ENCODE results near the gene BRD1.

DNA sequence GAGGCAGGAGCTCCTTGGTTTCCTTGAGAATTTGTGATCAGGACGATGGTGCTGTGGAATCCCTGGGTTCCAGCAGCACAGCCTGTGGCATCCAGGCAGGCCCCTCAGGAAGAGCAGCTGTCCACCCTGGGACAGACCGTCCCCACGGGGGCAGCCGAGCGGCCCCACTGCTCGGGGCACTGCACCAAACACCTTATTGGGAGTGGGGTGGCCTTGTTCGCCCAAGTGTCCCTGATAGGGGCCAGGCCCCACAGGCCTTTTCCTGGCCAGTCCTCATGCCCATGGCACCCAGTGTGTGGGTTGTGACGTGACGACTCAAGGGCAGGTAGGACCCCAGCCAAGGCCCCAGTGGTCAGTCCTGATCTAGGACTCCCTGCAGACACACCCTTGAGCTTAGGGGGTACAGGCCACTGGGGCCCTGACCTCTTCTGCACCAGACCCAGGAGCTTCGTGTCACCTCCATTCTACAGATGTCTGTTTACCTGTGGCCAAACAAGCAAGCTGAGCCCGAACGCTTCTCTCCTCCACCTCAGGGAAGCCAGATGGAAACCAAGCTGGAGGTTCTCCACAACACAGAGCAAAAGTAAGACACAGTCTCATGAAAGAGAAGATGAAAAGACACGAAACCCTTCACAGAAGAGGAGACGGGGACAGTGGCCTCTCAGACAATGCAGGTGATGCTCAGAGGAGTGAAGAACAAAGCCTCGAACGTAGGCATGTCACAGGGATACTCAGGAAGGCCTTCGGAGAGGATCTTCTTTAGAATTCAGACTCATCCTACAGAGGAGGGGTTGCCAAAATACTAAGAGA lies 1.6 kb upstream of the BRD1 start:
- TF ChIP-seq, protein P1, sequence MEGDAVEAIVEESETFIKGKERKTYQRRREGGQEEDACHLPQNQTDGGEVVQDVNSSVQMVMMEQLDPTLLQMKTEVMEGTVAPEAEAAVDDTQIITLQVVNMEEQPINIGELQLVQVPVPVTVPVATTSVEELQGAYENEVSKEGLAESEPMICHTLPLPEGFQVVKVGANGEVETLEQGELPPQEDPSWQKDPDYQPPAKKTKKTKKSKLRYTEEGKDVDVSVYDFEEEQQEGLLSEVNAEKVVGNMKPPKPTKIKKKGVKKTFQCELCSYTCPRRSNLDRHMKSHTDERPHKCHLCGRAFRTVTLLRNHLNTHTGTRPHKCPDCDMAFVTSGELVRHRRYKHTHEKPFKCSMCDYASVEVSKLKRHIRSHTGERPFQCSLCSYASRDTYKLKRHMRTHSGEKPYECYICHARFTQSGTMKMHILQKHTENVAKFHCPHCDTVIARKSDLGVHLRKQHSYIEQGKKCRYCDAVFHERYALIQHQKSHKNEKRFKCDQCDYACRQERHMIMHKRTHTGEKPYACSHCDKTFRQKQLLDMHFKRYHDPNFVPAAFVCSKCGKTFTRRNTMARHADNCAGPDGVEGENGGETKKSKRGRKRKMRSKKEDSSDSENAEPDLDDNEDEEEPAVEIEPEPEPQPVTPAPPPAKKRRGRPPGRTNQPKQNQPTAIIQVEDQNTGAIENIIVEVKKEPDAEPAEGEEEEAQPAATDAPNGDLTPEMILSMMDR (conservative IDR thresholded peaks at IDR 0.05 in 1 of 2, IDR thresholded peaks at IDR 0.05 in 1 of 2; ENCODE audit: extremely low read depth in 1 of 2, insufficient read depth in 1 of 2, low read depth in 1 of 2, low read length in 2 of 2): no peak
- no peak for TF ChIP-seq EZH2 (IDR thresholded peaks at IDR 0.05; ENCODE audit: borderline replicate concordance, low read length)
